ENCODE results near the gene BMP10. TPM values are rescaled to one million over a fixed set of nuclear protein-coding genes. Genes with fewer than 3 reads are reported as not detected.

Gene BMP10
- total and polyA plus RNA-seq, 2 donors (not counting 1 experiment from before 2014, with no cell fraction given) = not detected

- Histone ChIP-seq H3K36me3 (ENCODE audit: control insufficient read depth, insufficient read depth, low read length) (no peaks in the 10 kb centered on the region), H3K79me2 (ENCODE audit: control insufficient read depth, insufficient read depth, low read length) (no peaks in the 10 kb centered on the region), H2AFZ (ENCODE audit: low read length) (no peak overlapping the region), H3K4me3 (replicated peaks in 1 of 4; ENCODE audit: control extremely low read depth in 1 of 4, insufficient read depth in 1 of 4, low read depth in 3 of 4, low read length in 4 of 4) (no peak overlapping the region), H3K9ac (ENCODE audit: insufficient read depth, low read length) (no peak overlapping the region), H3K4me1 (ENCODE audit: control insufficient read depth, extremely low read depth, insufficient read depth, low read length) (peaks cover 7% of the 10 kb centered on the region), H4K20me1 (ENCODE audit: control insufficient read depth, extremely low read depth, insufficient read depth, low read length) (no peaks in the 10 kb centered on the region), H3K9me3 (ENCODE audit: control insufficient read depth, insufficient read depth, low read depth, low read length) (no peaks in the 10 kb centered on the region), H3K27ac (ENCODE audit: insufficient read depth, low read length) (peak overlapping the region; percentile 6), H3K27me3 (ENCODE audit: control insufficient read depth, insufficient read depth, low read length) (no peaks in the 10 kb centered on the region), H3K4me2 (ENCODE audit: extremely low read depth, insufficient read depth, low read length) (no peak overlapping the region)
- no peak for TF ChIP-seq EZH2 (IDR thresholded peaks at IDR 0.05; ENCODE audit: low read length, missing control alignments)
- no peak for TF ChIP-seq CTCF (conservative IDR thresholded peaks at IDR 0.05 in 1 of 2, IDR thresholded peaks at IDR 0.05 in 1 of 2; ENCODE audit: low read depth in 1 of 2, low read length in 2 of 2)
- DNase-seq (ENCODE audit: low read depth in 2 of 2) = peak; percentile 81 to 96
These were observed 37.3 kb upstream of the BMP10 start for GRCh38 chr2:68908392-68908970.

- H3K36me3 ChIP-seq (ENCODE audit: control insufficient read depth, insufficient read depth, low read length) = no peaks in the 10 kb centered on the region
- H3K79me2 ChIP-seq (ENCODE audit: control insufficient read depth, insufficient read depth, low read length) = no peaks in the 10 kb centered on the region
- no peak overlapping the region for H2AFZ ChIP-seq (ENCODE audit: low read length)
- no peaks in the 10 kb centered on the region for H4K20me1 ChIP-seq (ENCODE audit: control insufficient read depth, extremely low read depth, insufficient read depth, low read length)
- H3K9me3 ChIP-seq (ENCODE audit: control insufficient read depth, insufficient read depth, low read depth, low read length) = no peaks in the 10 kb centered on the region
- no peaks in the 10 kb centered on the region for H3K27me3 ChIP-seq (ENCODE audit: control insufficient read depth, insufficient read depth, low read length)
- peaks cover 7% of the 10 kb centered on the region for H3K4me1 ChIP-seq (ENCODE audit: control insufficient read depth, extremely low read depth, insufficient read depth, low read length)
- H3K9ac ChIP-seq (ENCODE audit: insufficient read depth, low read length) = no peak overlapping the region
- TF ChIP-seq EZH2 (IDR thresholded peaks at IDR 0.05; ENCODE audit: low read length, missing control alignments) = no peak
- no peak for TF ChIP-seq CTCF (conservative IDR thresholded peaks at IDR 0.05 in 1 of 2, IDR thresholded peaks at IDR 0.05 in 1 of 2; ENCODE audit: low read depth in 1 of 2, low read length in 2 of 2)
- DNase-seq (ENCODE audit: low read depth in 2 of 2) = no peak
- no peak overlapping the region for H3K27ac ChIP-seq (ENCODE audit: insufficient read depth, low read length)
- no peak overlapping the region for H3K4me3 ChIP-seq (replicated peaks in 1 of 4; ENCODE audit: control extremely low read depth in 1 of 4, insufficient read depth in 1 of 4, low read depth in 3 of 4, low read length in 4 of 4)
- H3K4me2 ChIP-seq (ENCODE audit: extremely low read depth, insufficient read depth, low read length) = no peak overlapping the region
These were observed 36.7 kb upstream of the BMP10 start for GRCh38 chr2:68907920-68908253.

- Histone ChIP-seq H3K27me3 (ENCODE audit: control insufficient read depth, insufficient read depth, low read length) (no peaks in the 10 kb centered on the region), H3K4me3 (replicated peaks in 1 of 4; ENCODE audit: control extremely low read depth in 1 of 4, insufficient read depth in 1 of 4, low read depth in 3 of 4, low read length in 4 of 4) (no peak overlapping the region), H3K9ac (ENCODE audit: insufficient read depth, low read length) (no peak overlapping the region), H3K36me3 (ENCODE audit: control insufficient read depth, insufficient read depth, low read length) (no peaks in the 10 kb centered on the region), H4K20me1 (ENCODE audit: control insufficient read depth, extremely low read depth, insufficient read depth, low read length) (no peaks in the 10 kb centered on the region), H3K9me3 (ENCODE audit: control insufficient read depth, insufficient read depth, low read depth, low read length) (no peaks in the 10 kb centered on the region), H3K27ac (ENCODE audit: insufficient read depth, low read length) (no peak overlapping the region), H3K4me2 (ENCODE audit: extremely low read depth, insufficient read depth, low read length) (no peak overlapping the region), H2AFZ (ENCODE audit: low read length) (no peak overlapping the region), H3K4me1 (ENCODE audit: control insufficient read depth, extremely low read depth, insufficient read depth, low read length) (peaks cover 7% of the 10 kb centered on the region), H3K79me2 (ENCODE audit: control insufficient read depth, insufficient read depth, low read length) (no peaks in the 10 kb centered on the region)
- no peak for DNase-seq (ENCODE audit: low read depth in 2 of 2)
- TF ChIP-seq CTCF (conservative IDR thresholded peaks at IDR 0.05 in 1 of 2, IDR thresholded peaks at IDR 0.05 in 1 of 2; ENCODE audit: low read depth in 1 of 2, low read length in 2 of 2) (no peak), EZH2 (IDR thresholded peaks at IDR 0.05; ENCODE audit: low read length, missing control alignments) (no peak)
These were observed 36.2 kb upstream of the BMP10 start for GRCh38 chr2:68907232-68907919.
